KOPT-K1 (cell line): ENCODE results near the gene OXA1L.
"Not testable (repeated sequence)": the region's sequence is repeated elsewhere in the genome, so short reads cannot be mapped to it uniquely, and the experiment has no call there.

Experiments used
- H3K27ac ChIP-seq: fragments of 200-600 bp; sonication (generic); 2 replicates; pipeline ENCODE4 v1.5.1; 2016; ENCODE audit warnings: antibody characterized with exemption, mild to moderate bottlenecking, low read depth, low read length; ENCODE audit not compliant: poor library complexity, severe bottlenecking
- H3K36me3 ChIP-seq: fragments of 200-600 bp; sonication (generic); 2 replicates; pipeline ENCODE4 v1.5.1; 2017; ENCODE audit warnings: antibody characterized with exemption, mild to moderate bottlenecking, low read length, moderate library complexity; ENCODE audit not compliant: insufficient read depth
- H3K9me3 ChIP-seq: fragments of 200-600 bp; sonication (generic); 2 replicates; pipeline ENCODE4 v1.5.1; 2017; ENCODE audit warnings: antibody characterized with exemption, low read length, mild to moderate bottlenecking; ENCODE audit not compliant: insufficient read depth, poor library complexity, severe bottlenecking

OXA1L gene

GRCh38 chr14:22766457-22767322, at the start of gene OXA1L:
OXA1L (plus strand) TSS chr14:22766688; CDS start chr14:22766702, 14 bp downstream.
- Histone ChIP-seq H3K36me3 (peaks cover 33% of the 10 kb centered on the region), H3K9me3 (peaks cover 1% of the 10 kb centered on the region), H3K27ac (peak within 1 kb of the TSS; percentile 82)

GRCh38 chr14:22718091-22718490, 48.4 kb upstream of the OXA1L start:
- Histone ChIP-seq H3K9me3 (peaks cover 5% of the 10 kb centered on the region), H3K36me3 (no peaks in the 10 kb centered on the region), H3K27ac (no peak overlapping the region)

GRCh38 chr14:22721213-22721612, 45.3 kb upstream of the OXA1L start:
- H3K9me3 ChIP-seq, result peaks cover 5% of the 10 kb centered on the region
- no peaks in the 10 kb centered on the region for H3K36me3 ChIP-seq
- H3K27ac ChIP-seq, result no peak overlapping the region

- peaks cover 5% of the 10 kb centered on the region for H3K9me3 ChIP-seq
- no peak overlapping the region for H3K27ac ChIP-seq
- no peaks in the 10 kb centered on the region for H3K36me3 ChIP-seq
These were observed 42.7 kb upstream of the OXA1L start for GRCh38 chr14:22723815-22724214.

- not testable (repeated sequence) for H3K36me3 ChIP-seq, H3K9me3 ChIP-seq, H3K27ac ChIP-seq
These were observed 41.6 kb upstream of the OXA1L start for GRCh38 chr14:22724847-22725246.

GRCh38 chr14:22725374-22725773, 41.1 kb upstream of the OXA1L start:
- not testable (repeated sequence) for H3K9me3 ChIP-seq, H3K36me3 ChIP-seq, H3K27ac ChIP-seq

GRCh38 chr14:22726012-22726411, 40.5 kb upstream of the OXA1L start:
- Histone ChIP-seq H3K36me3 (no peaks in the 10 kb centered on the region), H3K27ac (no peak overlapping the region), H3K9me3 (peaks cover 5% of the 10 kb centered on the region)

GRCh38 chr14:22732062-22732461, 34.4 kb upstream of the OXA1L start:
- H3K27ac ChIP-seq, H3K9me3 ChIP-seq: not testable (repeated sequence)

GRCh38 chr14:22733829-22734228, 32.7 kb upstream of the OXA1L start:
- Histone ChIP-seq H3K9me3 (peaks cover 8% of the 10 kb centered on the region), H3K27ac (no peak overlapping the region), H3K36me3 (no peaks in the 10 kb centered on the region)

More at GRCh38 chr14:22732062-22732461, 34.4 kb upstream of the OXA1L start:
- H3K36me3 ChIP-seq, result not testable (repeated sequence)

- Histone ChIP-seq H3K9me3 (peaks cover 8% of the 10 kb centered on the region), H3K36me3 (no peaks in the 10 kb centered on the region), H3K27ac (no peak overlapping the region)
These were observed 31.4 kb upstream of the OXA1L start for GRCh38 chr14:22735096-22735495.

GRCh38 chr14:22736384-22736783, 30.1 kb upstream of the OXA1L start:
- H3K9me3 ChIP-seq, H3K36me3 ChIP-seq, H3K27ac ChIP-seq: not testable (repeated sequence)

- no peak overlapping the region for H3K27ac ChIP-seq
- no peaks in the 10 kb centered on the region for H3K36me3 ChIP-seq
- H3K9me3 ChIP-seq, result peaks cover 8% of the 10 kb centered on the region
These were observed 29.4 kb upstream of the OXA1L start for GRCh38 chr14:22737052-22737451.

- Histone ChIP-seq H3K9me3 (peaks cover 8% of the 10 kb centered on the region), H3K27ac (no peak overlapping the region), H3K36me3 (no peaks in the 10 kb centered on the region)
These were observed 27.1 kb upstream of the OXA1L start for GRCh38 chr14:22739423-22739822.

GRCh38 chr14:22740020-22740419, 26.5 kb upstream of the OXA1L start:
- Histone ChIP-seq H3K9me3 (peaks cover 8% of the 10 kb centered on the region), H3K27ac (no peak overlapping the region), H3K36me3 (no peaks in the 10 kb centered on the region)

GRCh38 chr14:22747769-22748168, 18.7 kb upstream of the OXA1L start:
- no peak overlapping the region for H3K27ac ChIP-seq
- no peaks in the 10 kb centered on the region for H3K36me3 ChIP-seq
- no peaks in the 10 kb centered on the region for H3K9me3 ChIP-seq

GRCh38 chr14:22748206-22748605, 18.3 kb upstream of the OXA1L start:
- Histone ChIP-seq H3K9me3 (no peaks in the 10 kb centered on the region), H3K27ac (no peak overlapping the region), H3K36me3 (no peaks in the 10 kb centered on the region)
